Neural cell (in vitro differentiated cells): ENCODE data around the gene TRIM8. TPM values are rescaled to one million over a fixed set of nuclear protein-coding genes. Genes with fewer than 3 reads are reported as not detected.

Source experiments
- H2AFZ ChIP-seq: fragments of 200-600, 300-800 bp; sonication (generic), shearing (Covaris generic); 2 replicates; pipeline ENCODE4 v1.6.0; 2014; ENCODE audit warnings: low read depth, mild to moderate bottlenecking, antibody characterized with exemption, low read length, moderate library complexity
- H3F3A ChIP-seq: fragments of 200-600 bp; shearing (Covaris generic); 2 replicates; pipeline ENCODE4 v1.6.1; 2016; ENCODE audit warnings: mild to moderate bottlenecking, moderate library complexity, mixed read lengths, antibody characterized with exemption, low read length; ENCODE audit not compliant: insufficient read depth, poor library complexity, severe bottlenecking
- H3K27ac ChIP-seq: fragments of 200-600, 300-800 bp; sonication (generic), shearing (Covaris generic); 2 replicates; pipeline ENCODE4 v1.5.1; 2014; ENCODE audit warnings: mild to moderate bottlenecking, low read length, moderate library complexity
- H3K27me3 ChIP-seq: fragments of 300-800, 200-600 bp; sonication (generic), shearing (Covaris generic); 2 replicates; pipeline ENCODE4 v1.6.0; 2014; ENCODE audit warnings: mild to moderate bottlenecking, low read depth, low read length, moderate library complexity; ENCODE audit not compliant: insufficient read depth
- H3K36me3 ChIP-seq: fragments of 300-800, 200-600 bp; sonication (generic), shearing (Covaris generic); 2 replicates; pipeline ENCODE4 v1.5.1; 2014; ENCODE audit warnings: mild to moderate bottlenecking, antibody characterized with exemption, low read length, moderate library complexity; ENCODE audit not compliant: insufficient read depth
- H3K4me2 ChIP-seq: fragments of 300-800, 200-600 bp; sonication (generic), shearing (Covaris generic); 2 replicates; pipeline ENCODE4 v1.6.0; 2014; ENCODE audit warnings: mild to moderate bottlenecking, low read length
- H3K4me3 ChIP-seq: fragments of 300-800, 200-600 bp; sonication (generic), shearing (Covaris generic); 2 replicates; pipeline ENCODE4 v1.5.1; 2014; ENCODE audit warnings: mild to moderate bottlenecking, low read length, moderate library complexity
- H3K79me2 ChIP-seq: fragments of 200-600 bp; shearing (Covaris generic); replicated peaks from 2 replicates; pipeline ENCODE4 v1.6.0; 2014; ENCODE audit warnings: mild to moderate bottlenecking, low read length, moderate library complexity; ENCODE audit not compliant: insufficient read depth
- H3K9ac ChIP-seq: fragments of 300-800, 200-600 bp; sonication (generic), shearing (Covaris generic); 2 replicates; pipeline ENCODE4 v1.6.1; 2016; ENCODE audit warnings: mild to moderate bottlenecking, low read length, mixed read lengths
- H3K9me2 ChIP-seq: fragments of 200-600 bp; shearing (Covaris generic); 2 replicates; pipeline ENCODE4 v1.6.1; 2016; ENCODE audit warnings: mild to moderate bottlenecking, low read length, mixed read lengths; ENCODE audit not compliant: insufficient read depth
- H3K9me3 ChIP-seq: fragments of 200-600, 300-800 bp; sonication (generic), shearing (Covaris generic); 2 replicates; pipeline ENCODE4 v1.6.1; 2016; ENCODE audit warnings: mild to moderate bottlenecking, mixed run types, low read length, moderate library complexity, mixed read lengths
- H4K20me1 ChIP-seq: fragments of 200-600 bp; shearing (Covaris generic); 2 replicates; pipeline ENCODE4 v1.6.1; 2016; ENCODE audit warnings: mild to moderate bottlenecking, mixed run types; ENCODE audit not compliant: insufficient read depth
- EZH2 ChIP-seq: fragments of 200-600, 300-800 bp; shearing (Covaris generic), sonication (generic); IDR thresholded peaks from 2 replicates; pipeline ENCODE4 v1.6.1; 2014; ENCODE audit warnings: antibody characterized with exemption, low read length, borderline replicate concordance, mild to moderate bottlenecking; ENCODE audit not compliant: insufficient read depth, poor library complexity, severe bottlenecking
- MXI1 ChIP-seq: fragments of 450-650 bp; conservative IDR thresholded peaks from 2 replicates; pipeline ENCODE4 v1.6.1; 2014; ENCODE audit warnings: antibody characterized with exemption, mild to moderate bottlenecking; ENCODE audit not compliant: poor library complexity, severe bottlenecking
- POLR2AphosphoS5 ChIP-seq: IDR thresholded peaks from 2 replicates; pipeline ENCODE4 v1.6.1; 2012
- RAD21 ChIP-seq: fragments of 450-650 bp; conservative IDR thresholded peaks from 2 replicates; pipeline ENCODE4 v1.6.1; 2014; ENCODE audit warnings: antibody characterized with exemption, mild to moderate bottlenecking, moderate library complexity
- SMC3 ChIP-seq: fragments of 450-650 bp; conservative IDR thresholded peaks from 2 replicates; pipeline ENCODE4 v1.6.1; 2014; ENCODE audit warnings: antibody characterized with exemption, mild to moderate bottlenecking, moderate library complexity; ENCODE audit not compliant: poor library complexity
- TAF1 ChIP-seq: IDR thresholded peaks from 2 replicates; pipeline ENCODE4 v1.6.1; 2012; ENCODE audit warnings: low read depth
- polyA plus RNA-seq: library from polyadenylated mRNA; depleted of rRNA; stranded (reverse); fragments of >200 nt; gene quantifications from 2 replicates; pipeline ENCODE4 v1.2.3, GENCODE V29; 2014
- TF ChIP-seq, protein P1 (sequence below): IDR thresholded peaks from 2 replicates; pipeline ENCODE4 v1.6.1; 2012; ENCODE audit warnings: borderline replicate concordance
- TF ChIP-seq, protein P2 (sequence below): fragments of 450-650 bp; IDR thresholded peaks from 2 replicates; pipeline ENCODE4 v1.5.1; 2014; ENCODE audit warnings: antibody characterized with exemption, mild to moderate bottlenecking, moderate library complexity; ENCODE audit not compliant: poor library complexity, severe bottlenecking

The TRIM8 gene
- polyA plus RNA-seq, 1 donor from 2014 or later = 47.5 TPM

DNA sequence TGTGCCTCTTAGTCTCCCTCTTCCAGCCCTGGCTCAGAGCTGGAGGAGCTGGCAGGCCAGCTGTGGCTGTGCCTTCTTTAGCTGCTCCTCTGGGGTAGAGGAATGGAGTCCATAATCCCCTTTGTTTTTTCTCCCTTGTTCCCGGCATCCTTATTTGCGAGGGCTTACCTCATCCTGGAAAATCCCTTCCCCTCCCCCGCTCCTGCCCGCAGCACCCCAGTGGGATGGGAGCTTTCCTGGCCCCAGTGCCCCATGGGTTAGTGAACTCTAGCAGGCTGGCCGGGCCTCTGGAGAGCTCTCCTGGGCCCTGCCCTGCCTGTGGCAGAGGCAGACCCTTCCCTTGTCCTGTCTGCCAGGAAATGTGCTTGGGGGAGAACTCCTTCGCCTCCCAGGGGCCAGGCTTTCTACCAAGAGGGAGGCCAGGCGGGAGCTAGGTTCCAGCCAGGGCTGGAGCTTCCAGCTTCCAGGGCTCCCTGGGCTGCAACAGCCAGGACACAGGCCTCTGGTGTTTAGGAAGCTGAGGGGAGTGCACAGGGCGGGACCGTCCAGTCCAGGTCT, 16.5 kb upstream of the TRIM8 start:
- H4K20me1 ChIP-seq = no peaks in the 10 kb centered on the region
- no peaks in the 10 kb centered on the region for H3K36me3 ChIP-seq
- no peaks in the 10 kb centered on the region for H3K79me2 ChIP-seq
- no peaks in the 10 kb centered on the region for H3F3A ChIP-seq
- TF ChIP-seq EZH2 = no peak
- TF ChIP-seq POLR2AphosphoS5 = no peak
- no peaks in the 10 kb centered on the region for H3K9me2 ChIP-seq
- H3K9me3 ChIP-seq = no peaks in the 10 kb centered on the region
- no peak overlapping the region for H2AFZ ChIP-seq
- no peaks in the 10 kb centered on the region for H3K27me3 ChIP-seq
- H3K27ac ChIP-seq = no peak overlapping the region
- H3K4me3 ChIP-seq = no peak overlapping the region
- H3K4me2 ChIP-seq = no peak overlapping the region
- H3K9ac ChIP-seq = no peak overlapping the region

DNA sequence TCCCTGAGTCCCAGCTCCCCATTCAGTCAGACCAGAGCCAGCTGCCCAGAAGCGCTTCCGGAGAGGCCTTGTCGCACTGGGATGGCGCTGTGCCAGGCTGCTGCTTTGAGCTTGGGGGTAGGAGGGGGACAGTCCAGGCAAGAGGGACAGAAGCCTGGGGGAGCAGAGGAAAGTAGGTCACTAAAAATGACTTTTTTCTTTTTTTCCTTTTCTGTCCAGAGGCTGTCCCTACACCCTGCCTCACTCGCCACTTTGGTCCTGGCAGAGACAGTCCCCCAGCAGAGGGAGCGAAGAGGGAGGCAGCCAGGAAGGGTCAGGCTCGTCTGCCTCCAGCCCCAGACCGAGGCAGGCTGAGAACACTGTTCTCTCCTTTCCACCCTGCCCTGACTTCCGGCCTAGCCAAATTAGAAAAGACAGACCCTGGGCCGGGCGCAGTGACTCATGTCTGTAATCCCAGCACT, 15.8 kb upstream of the TRIM8 start:
- Histone ChIP-seq H3K4me3 (no peak overlapping the region), H3K27ac (no peak overlapping the region), H3K4me2 (no peak overlapping the region), H3K9me2 (no peaks in the 10 kb centered on the region), H3K79me2 (no peaks in the 10 kb centered on the region), H3K27me3 (no peaks in the 10 kb centered on the region), H3F3A (no peaks in the 10 kb centered on the region), H4K20me1 (no peaks in the 10 kb centered on the region), H3K9ac (no peak overlapping the region), H3K9me3 (no peaks in the 10 kb centered on the region), H3K36me3 (no peaks in the 10 kb centered on the region), H2AFZ (no peak overlapping the region)
- TF ChIP-seq, protein P1, sequence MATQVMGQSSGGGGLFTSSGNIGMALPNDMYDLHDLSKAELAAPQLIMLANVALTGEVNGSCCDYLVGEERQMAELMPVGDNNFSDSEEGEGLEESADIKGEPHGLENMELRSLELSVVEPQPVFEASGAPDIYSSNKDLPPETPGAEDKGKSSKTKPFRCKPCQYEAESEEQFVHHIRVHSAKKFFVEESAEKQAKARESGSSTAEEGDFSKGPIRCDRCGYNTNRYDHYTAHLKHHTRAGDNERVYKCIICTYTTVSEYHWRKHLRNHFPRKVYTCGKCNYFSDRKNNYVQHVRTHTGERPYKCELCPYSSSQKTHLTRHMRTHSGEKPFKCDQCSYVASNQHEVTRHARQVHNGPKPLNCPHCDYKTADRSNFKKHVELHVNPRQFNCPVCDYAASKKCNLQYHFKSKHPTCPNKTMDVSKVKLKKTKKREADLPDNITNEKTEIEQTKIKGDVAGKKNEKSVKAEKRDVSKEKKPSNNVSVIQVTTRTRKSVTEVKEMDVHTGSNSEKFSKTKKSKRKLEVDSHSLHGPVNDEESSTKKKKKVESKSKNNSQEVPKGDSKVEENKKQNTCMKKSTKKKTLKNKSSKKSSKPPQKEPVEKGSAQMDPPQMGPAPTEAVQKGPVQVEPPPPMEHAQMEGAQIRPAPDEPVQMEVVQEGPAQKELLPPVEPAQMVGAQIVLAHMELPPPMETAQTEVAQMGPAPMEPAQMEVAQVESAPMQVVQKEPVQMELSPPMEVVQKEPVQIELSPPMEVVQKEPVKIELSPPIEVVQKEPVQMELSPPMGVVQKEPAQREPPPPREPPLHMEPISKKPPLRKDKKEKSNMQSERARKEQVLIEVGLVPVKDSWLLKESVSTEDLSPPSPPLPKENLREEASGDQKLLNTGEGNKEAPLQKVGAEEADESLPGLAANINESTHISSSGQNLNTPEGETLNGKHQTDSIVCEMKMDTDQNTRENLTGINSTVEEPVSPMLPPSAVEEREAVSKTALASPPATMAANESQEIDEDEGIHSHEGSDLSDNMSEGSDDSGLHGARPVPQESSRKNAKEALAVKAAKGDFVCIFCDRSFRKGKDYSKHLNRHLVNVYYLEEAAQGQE = no peak
- TF ChIP-seq POLR2AphosphoS5 (no peak), TAF1 (no peak), SMC3 (no peak), EZH2 (no peak), MXI1 (no peak), RAD21 (no peak)
- TF ChIP-seq, protein P2, sequence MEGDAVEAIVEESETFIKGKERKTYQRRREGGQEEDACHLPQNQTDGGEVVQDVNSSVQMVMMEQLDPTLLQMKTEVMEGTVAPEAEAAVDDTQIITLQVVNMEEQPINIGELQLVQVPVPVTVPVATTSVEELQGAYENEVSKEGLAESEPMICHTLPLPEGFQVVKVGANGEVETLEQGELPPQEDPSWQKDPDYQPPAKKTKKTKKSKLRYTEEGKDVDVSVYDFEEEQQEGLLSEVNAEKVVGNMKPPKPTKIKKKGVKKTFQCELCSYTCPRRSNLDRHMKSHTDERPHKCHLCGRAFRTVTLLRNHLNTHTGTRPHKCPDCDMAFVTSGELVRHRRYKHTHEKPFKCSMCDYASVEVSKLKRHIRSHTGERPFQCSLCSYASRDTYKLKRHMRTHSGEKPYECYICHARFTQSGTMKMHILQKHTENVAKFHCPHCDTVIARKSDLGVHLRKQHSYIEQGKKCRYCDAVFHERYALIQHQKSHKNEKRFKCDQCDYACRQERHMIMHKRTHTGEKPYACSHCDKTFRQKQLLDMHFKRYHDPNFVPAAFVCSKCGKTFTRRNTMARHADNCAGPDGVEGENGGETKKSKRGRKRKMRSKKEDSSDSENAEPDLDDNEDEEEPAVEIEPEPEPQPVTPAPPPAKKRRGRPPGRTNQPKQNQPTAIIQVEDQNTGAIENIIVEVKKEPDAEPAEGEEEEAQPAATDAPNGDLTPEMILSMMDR = no peak
